Activated T-cell treated with anti-CD3 and anti-CD28 coated beads, Interleukin-2, amount 50 U/mL, for 1 hour (primary cell): Measurements from ENCODE around the gene RALBP1.
"Not testable (repeated sequence)": the region's sequence is repeated elsewhere in the genome, so short reads cannot be mapped to it uniquely, and the experiment has no call there.

Experiments used
- DNase-seq: peaks from one replicate; pipeline ENCODE4 v3.0.0-alpha.2; 2020

The RALBP1 gene

GRCh38 chr18:9474983-9475642, at the start of gene RALBP1:
Gene RALBP1 (plus strand): TSS chr18:9475513. CDS start chr18:9513046, 37,533 bp downstream.
- peak; percentile 98 for DNase-seq

GRCh38 chr18:9426753-9427152, 48.6 kb upstream of the RALBP1 start:
- no peak for DNase-seq

- no peak for DNase-seq
Observed at GRCh38 chr18:9428301-9428706, 47.0 kb upstream of the RALBP1 start.

GRCh38 chr18:9428862-9429661, 46.3 kb upstream of the RALBP1 start:
- DNase-seq, result no peak

DNA sequence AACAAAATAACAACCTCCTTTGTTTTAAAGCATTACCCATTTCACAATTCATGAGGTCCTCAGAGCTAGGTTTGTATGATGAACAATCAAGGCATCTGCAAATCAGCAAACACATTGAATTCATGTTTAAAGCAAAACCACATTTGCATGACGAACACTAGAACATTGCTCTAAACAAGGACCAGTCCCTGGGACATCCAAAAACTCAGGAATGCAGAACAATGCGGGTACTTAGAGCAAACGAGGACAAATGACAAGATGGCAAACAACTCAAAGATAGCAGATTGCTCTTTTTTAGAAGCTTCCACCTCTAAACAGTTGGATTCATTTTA, 45.7 kb upstream of the RALBP1 start:
- no peak for DNase-seq

- DNase-seq, result not testable (repeated sequence)
Observed at GRCh38 chr18:9430315-9430714, 45.0 kb upstream of the RALBP1 start.

DNA sequence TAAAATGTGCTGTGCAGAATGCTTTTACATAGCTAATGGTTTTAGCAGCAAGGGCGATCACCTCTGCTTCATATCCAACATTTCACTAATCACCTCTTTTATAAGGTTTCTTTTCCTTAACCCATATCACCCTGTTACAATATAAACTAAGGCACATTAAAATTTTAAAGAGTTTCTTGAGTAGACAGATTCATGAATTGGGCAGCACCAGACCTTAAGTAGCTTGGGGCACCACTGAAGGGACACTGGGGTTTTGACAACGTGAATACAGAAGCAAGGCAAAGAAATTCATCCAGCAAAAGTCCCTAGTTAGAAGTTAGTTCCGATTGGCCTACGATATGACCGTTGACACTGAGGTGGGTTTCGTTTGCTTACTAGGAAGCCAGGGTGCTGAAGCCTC, 44.0 kb upstream of the RALBP1 start:
- DNase-seq, result no peak

- DNase-seq, result not testable (repeated sequence)
Observed at GRCh38 chr18:9433122-9433521, 42.2 kb upstream of the RALBP1 start.

DNA sequence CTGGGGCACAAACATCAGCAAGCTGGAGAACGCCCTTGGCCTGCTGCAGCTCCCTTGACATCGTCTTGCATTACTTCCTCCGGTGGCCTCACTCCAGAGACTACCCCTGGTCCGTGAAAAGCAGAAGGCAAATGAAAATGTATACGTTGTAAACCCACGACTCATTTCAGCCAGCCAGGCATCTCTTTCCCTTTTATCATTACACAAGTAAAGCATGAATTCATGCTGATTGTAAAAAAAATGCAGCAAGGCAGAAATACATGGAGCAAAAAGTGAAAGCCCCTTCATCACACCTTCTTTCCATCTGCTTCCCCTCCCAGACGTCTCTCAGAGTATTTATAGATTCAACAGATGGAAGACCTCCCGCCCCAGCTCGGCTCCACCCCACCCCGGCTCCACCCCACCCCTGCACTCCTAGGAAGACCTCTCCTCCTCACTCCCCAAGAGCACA, 41.6 kb upstream of the RALBP1 start:
- no peak for DNase-seq

DNA sequence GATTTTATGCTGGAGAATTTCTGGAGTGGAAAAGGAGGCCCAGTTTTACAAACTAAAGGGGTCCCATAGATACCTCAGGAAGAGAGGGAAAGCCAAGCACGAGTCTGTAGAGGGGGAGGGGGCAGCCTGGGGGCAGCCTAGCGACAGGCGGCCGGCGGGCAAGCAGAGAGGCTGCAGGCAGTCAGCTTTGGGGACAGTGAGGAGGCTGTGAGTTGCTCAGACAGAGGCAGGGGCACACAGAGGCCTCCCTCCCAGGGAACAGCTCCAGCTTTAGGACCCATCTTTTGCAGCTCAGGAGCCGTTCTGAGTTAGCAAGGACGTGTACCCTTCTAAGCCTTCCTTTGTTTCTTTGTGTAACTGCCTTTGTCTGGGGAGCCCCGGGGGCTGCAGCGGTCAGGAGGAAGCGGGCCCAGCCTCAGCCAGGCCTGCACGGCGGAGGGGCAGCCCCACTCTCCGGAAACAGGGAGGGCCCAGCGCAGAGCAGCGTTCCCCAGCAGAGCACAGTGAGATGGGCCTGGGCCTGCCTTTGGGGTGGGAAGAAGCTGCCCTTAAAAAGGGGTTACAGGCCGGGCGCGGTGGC, 41.1 kb upstream of the RALBP1 start:
- DNase-seq, result no peak

- no peak for DNase-seq
Observed at GRCh38 chr18:9435041-9435440, 40.3 kb upstream of the RALBP1 start.

GRCh38 chr18:9436206-9436929, 38.9 kb upstream of the RALBP1 start:
- no peak for DNase-seq

- DNase-seq, result no peak
Observed at GRCh38 chr18:9437021-9437437, 38.3 kb upstream of the RALBP1 start.

DNA sequence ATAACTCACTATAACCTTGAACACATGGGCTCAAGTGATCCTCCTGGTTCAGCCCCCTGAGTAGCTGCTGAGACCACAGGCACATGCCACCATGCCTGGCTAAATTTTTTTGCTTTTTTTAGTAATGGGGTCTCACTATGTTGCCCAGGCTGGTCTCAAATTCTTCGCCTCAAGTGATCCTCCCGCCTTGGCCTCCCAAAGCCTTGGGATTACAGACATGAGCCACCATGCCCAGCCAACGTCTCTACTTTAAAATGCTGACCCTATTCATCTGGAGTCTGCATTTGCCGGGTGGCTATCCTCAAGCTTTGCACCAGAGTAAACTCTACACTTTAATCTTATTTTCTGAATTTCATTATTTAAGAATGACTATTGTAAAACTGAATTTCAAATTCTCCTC, 37.6 kb upstream of the RALBP1 start:
- no peak for DNase-seq

DNA sequence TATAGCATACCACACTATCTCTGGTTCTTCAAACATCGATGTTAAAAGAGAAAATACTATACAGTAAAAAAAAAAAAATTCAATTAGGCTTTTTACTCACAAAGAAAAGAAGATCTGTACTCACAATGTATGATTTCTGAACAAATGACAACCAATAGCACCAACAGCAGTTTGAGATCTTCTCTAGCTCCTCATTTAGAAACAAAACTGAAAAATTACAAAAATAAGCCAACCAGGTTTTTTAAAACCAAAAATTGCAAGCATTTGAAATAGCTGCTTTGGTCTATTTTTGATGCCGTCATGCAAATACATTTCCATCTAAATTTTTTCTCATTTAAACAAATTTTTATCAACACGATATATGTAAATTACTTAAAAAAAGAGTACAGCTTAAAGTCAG, 34.3 kb upstream of the RALBP1 start:
- no peak for DNase-seq

DNA sequence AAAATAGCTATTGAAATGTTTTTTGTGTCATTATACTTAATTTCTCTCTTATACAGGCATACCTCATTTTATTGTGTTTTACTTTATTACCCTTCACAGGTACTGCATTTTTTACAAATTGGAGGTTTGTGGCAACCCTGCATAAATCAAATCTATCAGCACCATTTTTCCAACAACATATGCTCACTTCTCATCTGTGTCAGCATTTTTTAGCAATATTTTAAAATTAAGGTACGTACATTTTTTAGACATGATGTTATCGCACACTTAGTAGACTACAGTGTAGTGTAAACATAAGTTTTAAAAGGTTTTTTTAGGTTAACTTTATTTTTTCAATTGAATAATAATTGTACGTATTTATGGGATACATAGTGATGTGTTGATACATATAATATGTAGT, 30.8 kb upstream of the RALBP1 start:
- no peak for DNase-seq

GRCh38 chr18:9446839-9447238, 28.5 kb upstream of the RALBP1 start:
- no peak for DNase-seq

- no peak for DNase-seq
Observed at GRCh38 chr18:9447334-9447733, 28.0 kb upstream of the RALBP1 start.

DNA sequence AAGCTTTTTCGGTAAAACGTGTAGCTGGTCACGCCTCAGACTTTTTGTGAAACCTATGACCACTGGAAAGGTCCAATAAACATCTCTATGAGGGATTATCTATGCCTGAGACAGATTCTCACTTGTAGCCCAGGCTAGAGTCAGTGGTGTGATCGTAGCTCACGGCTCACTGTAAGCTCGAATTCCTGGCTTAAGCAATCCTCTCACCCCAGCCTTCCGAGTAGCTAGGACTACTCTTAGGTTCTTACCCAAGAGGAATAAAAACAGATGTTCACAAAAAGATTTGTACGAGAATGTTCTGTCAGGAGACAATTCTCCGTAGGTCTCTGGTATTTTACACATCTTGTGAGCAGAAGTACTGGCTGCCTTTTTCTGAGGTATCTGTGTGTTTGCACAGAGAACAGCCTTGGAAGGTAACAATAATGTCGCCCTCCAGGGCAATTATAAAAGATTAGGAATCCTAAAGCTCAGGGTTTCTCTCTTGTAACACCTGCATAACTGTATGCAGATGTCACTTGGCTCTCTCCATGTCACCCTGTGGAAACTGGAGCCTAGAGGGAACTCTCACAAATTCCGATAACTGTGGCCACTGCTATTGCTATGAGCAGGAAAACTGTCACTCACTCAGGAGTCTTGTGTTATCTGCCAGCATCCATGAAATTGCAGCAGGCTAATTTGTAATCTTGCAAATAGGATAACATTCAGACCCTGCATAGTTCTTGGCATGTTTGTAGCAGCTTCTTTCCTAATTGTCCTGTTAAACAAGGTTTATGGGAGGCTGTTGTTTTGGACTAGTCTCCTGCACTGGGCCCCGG, 25.5 kb upstream of the RALBP1 start:
- DNase-seq, result no peak

- not testable (repeated sequence) for DNase-seq
Observed at GRCh38 chr18:9450920-9451319, 24.4 kb upstream of the RALBP1 start.

GRCh38 chr18:9453283-9453682, 22.0 kb upstream of the RALBP1 start:
- no peak for DNase-seq

GRCh38 chr18:9454061-9454703, 21.1 kb upstream of the RALBP1 start:
- DNase-seq, result no peak
